Loucy (cell line): ENCODE results near the gene SOCS4.

Source experiments
- H2AFZ ChIP-seq: fragments of 200-600 bp; sonication (generic); 2 replicates; pipeline ENCODE4 v1.6.0; 2016; ENCODE audit warnings: antibody characterized with exemption, mild to moderate bottlenecking, low read length, moderate library complexity
- H3F3A ChIP-seq: fragments of 200-600 bp; 2 replicates; pipeline ENCODE4 v1.6.0; 2016; ENCODE audit warnings: antibody characterized with exemption, low read depth, mild to moderate bottlenecking
- H3K27me3 ChIP-seq: fragments of 200-600 bp; sonication (generic); 2 replicates; pipeline ENCODE4 v1.6.1; 2014; ENCODE audit warnings: low read length, mild to moderate bottlenecking; ENCODE audit not compliant: insufficient read depth, poor library complexity, severe bottlenecking
- H3K36me3 ChIP-seq: fragments of 200-600 bp; sonication (generic); 2 replicates; pipeline ENCODE4 v1.6.1; 2016; ENCODE audit warnings: low read length; ENCODE audit not compliant: insufficient read depth
- H3K4me1 ChIP-seq: fragments of 200-600 bp; sonication (generic); 2 replicates; pipeline ENCODE4 v1.5.1; 2014; ENCODE audit warnings: low read length, mild to moderate bottlenecking; ENCODE audit not compliant: insufficient read depth, poor library complexity, severe bottlenecking
- H3K4me2 ChIP-seq: fragments of 200-600 bp; sonication (generic); 2 replicates; pipeline ENCODE4 v1.6.0; 2014; ENCODE audit warnings: antibody characterized with exemption, low read length, low read depth, mild to moderate bottlenecking; ENCODE audit not compliant: poor library complexity, severe bottlenecking
- H3K4me3 ChIP-seq: fragments of 200-600 bp; sonication (generic); 2 replicates; pipeline ENCODE4 v1.5.1; 2014; ENCODE audit warnings: low read length, mild to moderate bottlenecking, mixed read lengths; ENCODE audit not compliant: poor library complexity, severe bottlenecking
- H3K79me2 ChIP-seq: fragments of 200-600 bp; sonication (generic); 2 replicates; pipeline ENCODE4 v1.6.1; 2014; ENCODE audit warnings: low read length; ENCODE audit not compliant: insufficient read depth
- H3K9ac ChIP-seq: fragments of 200-600 bp; sonication (generic); 2 replicates; pipeline ENCODE4 v1.6.0; 2014; ENCODE audit warnings: mild to moderate bottlenecking, low read depth, low read length, moderate library complexity; ENCODE audit not compliant: poor library complexity, severe bottlenecking
- H3K9me2 ChIP-seq: fragments of 200-600 bp; sonication (generic); replicated peaks from 2 replicates; pipeline ENCODE4 v1.6.1; 2016; ENCODE audit warnings: low read depth, low read length, mixed read lengths
- H3K9me3 ChIP-seq: fragments of 200-600 bp; sonication (generic); 2 replicates; pipeline ENCODE4 v1.6.1; 2014; ENCODE audit warnings: mild to moderate bottlenecking, antibody characterized with exemption, low read length, low read depth; ENCODE audit not compliant: insufficient read depth
- H4K20me1 ChIP-seq: fragments of 200-600 bp; sonication (generic); 2 replicates; pipeline ENCODE4 v1.6.0; 2014; ENCODE audit warnings: antibody characterized with exemption, low read length, mild to moderate bottlenecking; ENCODE audit not compliant: insufficient read depth, poor library complexity, severe bottlenecking
- CTCF ChIP-seq: fragments of 200-600 bp; sonication (generic); conservative IDR thresholded peaks from 2 replicates; pipeline ENCODE4 v1.5.1; 2014; ENCODE audit warnings: mild to moderate bottlenecking, antibody characterized with exemption, low read length
- EZH2phosphoT487 ChIP-seq: fragments of 200-600 bp; IDR thresholded peaks from 2 replicates; pipeline ENCODE4 v1.6.1; 2018; ENCODE audit warnings: antibody characterized with exemption, mild to moderate bottlenecking, moderate library complexity, borderline replicate concordance

The SOCS4 gene

GRCh38 chr14:55051423-55052268 is 24.6 kb downstream of the SOCS4 start, which contains the start of gene MAPK1IP1L:
MAPK1IP1L (plus strand) TSS chr14:55051647; CDS start chr14:55061684, 10,037 bp downstream.
- Histone ChIP-seq H4K20me1 (peaks cover 48% of the 10 kb centered on the region), H3K79me2 (peaks cover 51% of the 10 kb centered on the region), H3K9me3 (no peaks in the 10 kb centered on the region), H3F3A (peaks cover 4% of the 10 kb centered on the region; the same call in 1 of the 2 replicates), H3K9me2 (no peaks in the 10 kb centered on the region), H3K27me3 (peaks cover 9% of the 10 kb centered on the region), H3K9ac (peak within 1 kb of the TSS; percentile 97), H3K4me3 (peak within 1 kb of the TSS; percentile 95), H3K36me3 (no peaks in the 10 kb centered on the region), H2AFZ (peak within 1 kb of the TSS; percentile 100), H3K4me1 (peaks cover 34% of the 10 kb centered on the region), H3K4me2 (peak within 1 kb of the TSS; percentile 92)
- no peak for TF ChIP-seq EZH2phosphoT487
- TF ChIP-seq CTCF = peak; percentile 85

GRCh38 chr14:55052269-55052930 is 25.4 kb downstream of the SOCS4 start:
- no peaks in the 10 kb centered on the region for H3K36me3 ChIP-seq
- peak overlapping the region; percentile 95 for H3K4me3 ChIP-seq
- H3K9ac ChIP-seq = peak overlapping the region; percentile 97
- H3K4me1 ChIP-seq = peaks cover 34% of the 10 kb centered on the region
- H3F3A ChIP-seq = peaks cover 4% of the 10 kb centered on the region; the same call in 1 of the 2 replicates
- no peak for TF ChIP-seq EZH2phosphoT487
- no peak for TF ChIP-seq CTCF
- peaks cover 56% of the 10 kb centered on the region for H4K20me1 ChIP-seq
- no peaks in the 10 kb centered on the region for H3K9me3 ChIP-seq
- H3K4me2 ChIP-seq = peak overlapping the region; percentile 92
- H2AFZ ChIP-seq = peak overlapping the region; percentile 97; the same call in 1 of the 2 replicates
- H3K27me3 ChIP-seq = peaks cover 9% of the 10 kb centered on the region
- no peaks in the 10 kb centered on the region for H3K9me2 ChIP-seq
- peaks cover 59% of the 10 kb centered on the region for H3K79me2 ChIP-seq

GRCh38 chr14:55053018-55053417 is 26.0 kb downstream of the SOCS4 start:
- Histone ChIP-seq H3K4me3 (peak overlapping the region; percentile 95), H3F3A (peaks cover 4% of the 10 kb centered on the region; the same call in 1 of the 2 replicates)

More at GRCh38 chr14:55053018-55053417, 26.0 kb downstream of the SOCS4 start:
- peak overlapping the region; percentile 97 for H3K9ac ChIP-seq
- peaks cover 34% of the 10 kb centered on the region for H3K4me1 ChIP-seq
- no peaks in the 10 kb centered on the region for H3K9me2 ChIP-seq
- no peaks in the 10 kb centered on the region for H3K36me3 ChIP-seq
- H3K27me3 ChIP-seq = peaks cover 9% of the 10 kb centered on the region
- peak overlapping the region; percentile 92 for H3K4me2 ChIP-seq
- H4K20me1 ChIP-seq = peaks cover 58% of the 10 kb centered on the region
- no peak for TF ChIP-seq CTCF
- TF ChIP-seq EZH2phosphoT487 = no peak
- no peaks in the 10 kb centered on the region for H3K9me3 ChIP-seq
- peaks cover 64% of the 10 kb centered on the region for H3K79me2 ChIP-seq
- H2AFZ ChIP-seq = no peak overlapping the region
